ENCODE data around the gene AMPH. TPM values are rescaled to one million over a fixed set of nuclear protein-coding genes. Genes with fewer than 3 reads are reported as not detected.

The AMPH gene
- total RNA-seq, 1 donor from 2014 or later: 1.2 TPM

- no peak overlapping the region for H3K27ac ChIP-seq
- H3K4me3 ChIP-seq: no peak overlapping the region
- no peaks in the 10 kb centered on the region for H3K36me3 ChIP-seq
- no peak for TF ChIP-seq CTCF (IDR thresholded peaks at IDR 0.05)
- no peaks in the 10 kb centered on the region for H3K4me1 ChIP-seq
- intact Hi-C loops (cut with DNase I): no loop called here
- H3K27me3 ChIP-seq (ENCODE audit: low read depth): no peaks in the 10 kb centered on the region
- ATAC-seq (no peak), DNase-seq (no peak)
- no peaks in the 10 kb centered on the region for H3K9me3 ChIP-seq
These were observed 82.6 kb downstream of the AMPH start for GRCh38 chr7:38548605-38549004.

GRCh38 chr7:38546763-38547162 lies 84.4 kb downstream of the AMPH start:
- DNase-seq (no peak), ATAC-seq (no peak)
- Histone ChIP-seq H3K9me3 (no peaks in the 10 kb centered on the region), H3K36me3 (no peaks in the 10 kb centered on the region), H3K4me3 (no peak overlapping the region), H3K27ac (no peak overlapping the region), H3K4me1 (no peaks in the 10 kb centered on the region), H3K27me3 (ENCODE audit: low read depth) (no peaks in the 10 kb centered on the region)
- intact Hi-C loops (cut with DNase I): no loop called here
- TF ChIP-seq CTCF (IDR thresholded peaks at IDR 0.05): no peak

GRCh38 chr7:38545977-38546376 lies 85.2 kb downstream of the AMPH start:
- TF ChIP-seq CTCF (IDR thresholded peaks at IDR 0.05): no peak
- no peak overlapping the region for H3K27ac ChIP-seq
- H3K27me3 ChIP-seq (ENCODE audit: low read depth): no peaks in the 10 kb centered on the region
- H3K4me1 ChIP-seq: no peaks in the 10 kb centered on the region
- ATAC-seq: no peak
- H3K36me3 ChIP-seq: no peaks in the 10 kb centered on the region
- no peaks in the 10 kb centered on the region for H3K9me3 ChIP-seq
- intact Hi-C loops (cut with DNase I): no loop called here
- no peak overlapping the region for H3K4me3 ChIP-seq
- DNase-seq: no peak

- H3K4me3 ChIP-seq: no peak overlapping the region
- TF ChIP-seq CTCF (IDR thresholded peaks at IDR 0.05): no peak
- no peaks in the 10 kb centered on the region for H3K36me3 ChIP-seq
These were observed 89.0 kb downstream of the AMPH start for GRCh38 chr7:38542156-38542555.

GRCh38 chr7:38541440-38541839 lies 89.7 kb downstream of the AMPH start:
- Histone ChIP-seq H3K27me3 (ENCODE audit: low read depth) (no peaks in the 10 kb centered on the region), H3K4me3 (no peak overlapping the region), H3K36me3 (no peaks in the 10 kb centered on the region), H3K9me3 (no peaks in the 10 kb centered on the region), H3K27ac (no peak overlapping the region), H3K4me1 (no peaks in the 10 kb centered on the region)
- DNase-seq (no peak), ATAC-seq (no peak)
- TF ChIP-seq CTCF (IDR thresholded peaks at IDR 0.05): no peak
- intact Hi-C loops (cut with DNase I): no loop called here

More at GRCh38 chr7:38542156-38542555, 89.0 kb downstream of the AMPH start:
- Histone ChIP-seq H3K9me3 (no peaks in the 10 kb centered on the region), H3K27ac (no peak overlapping the region), H3K4me1 (no peaks in the 10 kb centered on the region), H3K27me3 (ENCODE audit: low read depth) (no peaks in the 10 kb centered on the region)
- ATAC-seq: no peak
- intact Hi-C loops (cut with DNase I): no loop called here
- no peak for DNase-seq
